ENCODE data around the gene KLK10. TPM values are rescaled to one million over a fixed set of nuclear protein-coding genes. Genes with fewer than 3 reads are reported as not detected.

The KLK10 gene
- total RNA-seq, 1 donor: not detected

GRCh38 chr19:51016798-51017683 is 2.5 kb downstream of the KLK10 start:
- Histone ChIP-seq H3K4me1 (ENCODE audit: insufficient read depth, low read length) (peaks cover 6% of the 10 kb centered on the region), H3K4me3 (ENCODE audit: low read length) (no peak overlapping the region), H3K9me3 (ENCODE audit: low read depth, low read length) (no peaks in the 10 kb centered on the region), H3K27me3 (ENCODE audit: insufficient read depth, low read length) (peaks cover 40% of the 10 kb centered on the region)

GRCh38 chr19:51015691-51016267 is 3.7 kb downstream of the KLK10 start:
- no peak overlapping the region for H3K4me3 ChIP-seq (ENCODE audit: low read length)
- peaks cover 6% of the 10 kb centered on the region for H3K4me1 ChIP-seq (ENCODE audit: insufficient read depth, low read length)
- H3K9me3 ChIP-seq (ENCODE audit: low read depth, low read length): no peaks in the 10 kb centered on the region
- peaks cover 40% of the 10 kb centered on the region for H3K27me3 ChIP-seq (ENCODE audit: insufficient read depth, low read length)

GRCh38 chr19:51014242-51014641 is 5.3 kb downstream of the KLK10 start:
- Histone ChIP-seq H3K4me3 (ENCODE audit: low read length) (no peak overlapping the region), H3K9me3 (ENCODE audit: low read depth, low read length) (no peaks in the 10 kb centered on the region), H3K4me1 (ENCODE audit: insufficient read depth, low read length) (peaks cover 4% of the 10 kb centered on the region), H3K27me3 (ENCODE audit: insufficient read depth, low read length) (peaks cover 30% of the 10 kb centered on the region)

- Histone ChIP-seq H3K4me1 (ENCODE audit: insufficient read depth, low read length) (no peaks in the 10 kb centered on the region), H3K9me3 (ENCODE audit: low read depth, low read length) (no peaks in the 10 kb centered on the region), H3K4me3 (ENCODE audit: low read length) (no peak overlapping the region), H3K27me3 (ENCODE audit: insufficient read depth, low read length) (peaks cover 20% of the 10 kb centered on the region)
These were observed 6.8 kb downstream of the KLK10 start for GRCh38 chr19:51012661-51013190.

- Histone ChIP-seq H3K27me3 (ENCODE audit: insufficient read depth, low read length) (peaks cover under 1% of the 10 kb centered on the region), H3K4me1 (ENCODE audit: insufficient read depth, low read length) (no peaks in the 10 kb centered on the region), H3K4me3 (ENCODE audit: low read length) (no peak overlapping the region), H3K9me3 (ENCODE audit: low read depth, low read length) (no peaks in the 10 kb centered on the region)
These were observed 9.3 kb downstream of the KLK10 start for GRCh38 chr19:51010066-51010795.

GRCh38 chr19:51009061-51009891 is 10.2 kb downstream of the KLK10 start:
- Histone ChIP-seq H3K4me3 (ENCODE audit: low read length) (no peak overlapping the region), H3K4me1 (ENCODE audit: insufficient read depth, low read length) (no peaks in the 10 kb centered on the region), H3K9me3 (ENCODE audit: low read depth, low read length) (no peaks in the 10 kb centered on the region), H3K27me3 (ENCODE audit: insufficient read depth, low read length) (no peaks in the 10 kb centered on the region)

GRCh38 chr19:51007488-51007887 is 12.0 kb downstream of the KLK10 start:
- Histone ChIP-seq H3K27me3 (ENCODE audit: insufficient read depth, low read length) (no peaks in the 10 kb centered on the region), H3K4me3 (ENCODE audit: low read length) (no peak overlapping the region), H3K9me3 (ENCODE audit: low read depth, low read length) (no peaks in the 10 kb centered on the region), H3K4me1 (ENCODE audit: insufficient read depth, low read length) (no peaks in the 10 kb centered on the region)

GRCh38 chr19:51006406-51006805 is 13.1 kb downstream of the KLK10 start:
- Histone ChIP-seq H3K4me3 (ENCODE audit: low read length) (no peak overlapping the region), H3K4me1 (ENCODE audit: insufficient read depth, low read length) (no peaks in the 10 kb centered on the region), H3K27me3 (ENCODE audit: insufficient read depth, low read length) (no peaks in the 10 kb centered on the region)

GRCh38 chr19:51005248-51005647 is 14.3 kb downstream of the KLK10 start:
- Histone ChIP-seq H3K27me3 (ENCODE audit: insufficient read depth, low read length) (no peaks in the 10 kb centered on the region), H3K4me3 (ENCODE audit: low read length) (no peak overlapping the region), H3K4me1 (ENCODE audit: insufficient read depth, low read length) (no peaks in the 10 kb centered on the region)

More at GRCh38 chr19:51006406-51006805, 13.1 kb downstream of the KLK10 start:
- H3K9me3 ChIP-seq (ENCODE audit: low read depth, low read length): no peaks in the 10 kb centered on the region

GRCh38 chr19:51003316-51003715 is 16.2 kb downstream of the KLK10 start:
- H3K9me3 ChIP-seq (ENCODE audit: low read depth, low read length): no peaks in the 10 kb centered on the region
- H3K4me3 ChIP-seq (ENCODE audit: low read length): no peak overlapping the region
- H3K27me3 ChIP-seq (ENCODE audit: insufficient read depth, low read length): no peaks in the 10 kb centered on the region
- H3K4me1 ChIP-seq (ENCODE audit: insufficient read depth, low read length): no peaks in the 10 kb centered on the region

More at GRCh38 chr19:51005248-51005647, 14.3 kb downstream of the KLK10 start:
- no peaks in the 10 kb centered on the region for H3K9me3 ChIP-seq (ENCODE audit: low read depth, low read length)

- Histone ChIP-seq H3K4me3 (ENCODE audit: low read length) (no peak overlapping the region), H3K9me3 (ENCODE audit: low read depth, low read length) (no peaks in the 10 kb centered on the region), H3K4me1 (ENCODE audit: insufficient read depth, low read length) (no peaks in the 10 kb centered on the region), H3K27me3 (ENCODE audit: insufficient read depth, low read length) (no peaks in the 10 kb centered on the region)
These were observed 16.8 kb downstream of the KLK10 start for GRCh38 chr19:51002542-51003311.

GRCh38 chr19:51002089-51002532 is 17.4 kb downstream of the KLK10 start:
- Histone ChIP-seq H3K27me3 (ENCODE audit: insufficient read depth, low read length) (no peaks in the 10 kb centered on the region), H3K9me3 (ENCODE audit: low read depth, low read length) (no peaks in the 10 kb centered on the region), H3K4me3 (ENCODE audit: low read length) (no peak overlapping the region), H3K4me1 (ENCODE audit: insufficient read depth, low read length) (no peaks in the 10 kb centered on the region)

GRCh38 chr19:51001515-51001914 is 18.0 kb downstream of the KLK10 start, which contains the start of gene KLK8:
Gene KLK8 (minus strand): TSS chr19:51001604. CDS start chr19:51001167, 437 bp downstream.
- no peaks in the 10 kb centered on the region for H3K9me3 ChIP-seq (ENCODE audit: low read depth, low read length)

More at GRCh38 chr19:51001515-51001914, 18.0 kb downstream of the KLK10 start, which contains the start of gene KLK8:
- Histone ChIP-seq H3K4me1 (ENCODE audit: insufficient read depth, low read length) (no peaks in the 10 kb centered on the region), H3K27me3 (ENCODE audit: insufficient read depth, low read length) (no peaks in the 10 kb centered on the region), H3K4me3 (ENCODE audit: low read length) (no peak within 1 kb of the TSS)
